Liver (tissue), 3 donors: ENCODE data around the gene IYD.

ENCODE experiments used
- ATF3 ChIP-seq: IDR thresholded peaks from 2 replicates; pipeline ENCODE4 v1.6.1; 2016; ENCODE audit warnings: antibody characterized with exemption
- RAD21 ChIP-seq, 2 donors: IDR thresholded peaks; 2 replicates each; pipeline ENCODE4 v1.6.1; 2016; ENCODE audit warnings: antibody characterized with exemption in 2 of 2, mild to moderate bottlenecking in 2 of 2
- REST ChIP-seq: IDR thresholded peaks from 2 replicates; pipeline ENCODE4 v1.6.1; 2016; ENCODE audit warnings: antibody characterized with exemption, mild to moderate bottlenecking
- RXRA ChIP-seq, 2 donors: IDR thresholded peaks; 2 replicates each; pipeline ENCODE4 v1.6.1; 2017 to 2018; ENCODE audit warnings: antibody characterized with exemption in 2 of 2, mild to moderate bottlenecking in 1 of 2
- SP1 ChIP-seq: IDR thresholded peaks from 2 replicates; pipeline ENCODE4 v1.6.1; 2018; ENCODE audit warnings: antibody characterized with exemption, mild to moderate bottlenecking
- ZBTB33 ChIP-seq: IDR thresholded peaks from 2 replicates; pipeline ENCODE4 v1.6.1; 2016; ENCODE audit warnings: antibody characterized with exemption
- TF ChIP-seq, protein P1 (sequence below): fragments of 150-350 bp; IDR thresholded peaks from 2 replicates; pipeline ENCODE4 v1.5.1; 2017; ENCODE audit warnings: improper control_type of control experiment, low read depth, low read length; ENCODE audit not compliant: missing input control
- TF ChIP-seq, protein P2 (sequence below): IDR thresholded peaks from 2 replicates; pipeline ENCODE4 v1.6.1; 2016; ENCODE audit warnings: antibody characterized with exemption
- donor health status: healthy.
- donor health status: healthy.

GRCh38 chr6:150368762-150369161 lies at the start of gene IYD:
- TF ChIP-seq, protein P1, sequence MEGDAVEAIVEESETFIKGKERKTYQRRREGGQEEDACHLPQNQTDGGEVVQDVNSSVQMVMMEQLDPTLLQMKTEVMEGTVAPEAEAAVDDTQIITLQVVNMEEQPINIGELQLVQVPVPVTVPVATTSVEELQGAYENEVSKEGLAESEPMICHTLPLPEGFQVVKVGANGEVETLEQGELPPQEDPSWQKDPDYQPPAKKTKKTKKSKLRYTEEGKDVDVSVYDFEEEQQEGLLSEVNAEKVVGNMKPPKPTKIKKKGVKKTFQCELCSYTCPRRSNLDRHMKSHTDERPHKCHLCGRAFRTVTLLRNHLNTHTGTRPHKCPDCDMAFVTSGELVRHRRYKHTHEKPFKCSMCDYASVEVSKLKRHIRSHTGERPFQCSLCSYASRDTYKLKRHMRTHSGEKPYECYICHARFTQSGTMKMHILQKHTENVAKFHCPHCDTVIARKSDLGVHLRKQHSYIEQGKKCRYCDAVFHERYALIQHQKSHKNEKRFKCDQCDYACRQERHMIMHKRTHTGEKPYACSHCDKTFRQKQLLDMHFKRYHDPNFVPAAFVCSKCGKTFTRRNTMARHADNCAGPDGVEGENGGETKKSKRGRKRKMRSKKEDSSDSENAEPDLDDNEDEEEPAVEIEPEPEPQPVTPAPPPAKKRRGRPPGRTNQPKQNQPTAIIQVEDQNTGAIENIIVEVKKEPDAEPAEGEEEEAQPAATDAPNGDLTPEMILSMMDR = no peak
- TF ChIP-seq, protein P2, sequence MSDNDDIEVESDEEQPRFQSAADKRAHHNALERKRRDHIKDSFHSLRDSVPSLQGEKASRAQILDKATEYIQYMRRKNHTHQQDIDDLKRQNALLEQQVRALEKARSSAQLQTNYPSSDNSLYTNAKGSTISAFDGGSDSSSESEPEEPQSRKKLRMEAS = peak; percentile 87
- TF ChIP-seq ZBTB33 (peak; percentile 62), RXRA (IDR thresholded peaks at IDR 0.05) (peak; percentile 87 to 93), RAD21 (IDR thresholded peaks at IDR 0.05) (peak; percentile 34 to 37), REST (peak; percentile 43), SP1 (peak; percentile 99), ATF3 (peak; percentile 45)
